ENCODE measurements around the gene KIAA1217. TPM values are rescaled to one million over a fixed set of nuclear protein-coding genes. Genes with fewer than 3 reads are reported as not detected.

The KIAA1217 gene
- total RNA-seq, 1 experiment from 2014 or later, result 76.2 TPM

DNA sequence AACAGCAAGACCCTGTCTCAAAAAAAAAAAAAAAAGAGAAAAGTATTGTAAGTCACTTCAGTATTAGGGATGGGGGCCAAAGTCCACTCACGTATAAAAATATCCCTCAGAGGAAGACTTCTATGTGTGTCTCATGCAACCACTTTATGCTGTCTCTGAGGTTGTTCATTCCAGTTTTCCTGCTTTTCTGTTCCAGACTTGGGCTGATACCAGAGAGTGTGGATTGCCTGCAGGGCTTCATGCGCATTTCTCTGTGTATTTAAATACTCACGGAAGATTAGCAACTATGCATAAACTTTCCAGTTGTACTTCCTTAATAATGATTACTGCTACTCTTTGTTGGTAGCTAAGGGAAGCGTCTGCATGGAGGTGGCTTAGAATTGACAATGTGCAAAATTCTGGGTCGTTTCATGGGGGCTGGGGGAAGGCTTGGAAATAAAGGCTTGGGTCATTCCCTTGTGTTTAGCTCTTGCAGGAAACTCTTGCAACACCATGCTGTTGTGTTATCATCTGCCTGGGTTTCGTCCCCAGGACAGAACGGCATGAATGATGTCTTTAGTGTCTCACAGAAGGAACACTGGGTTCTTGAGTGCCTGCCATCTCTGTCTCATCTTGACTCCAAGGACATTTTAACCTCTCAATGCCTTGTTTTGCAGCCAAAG, 54.1 kb downstream of the KIAA1217 start:
- no peaks in the 10 kb centered on the region for H3K27me3 ChIP-seq (replicated peaks; ENCODE audit: insufficient read depth, low read depth, low read length, poor library complexity)
- BruUV-seq (replicated peaks), result no TSS peak
- no peaks in the 10 kb centered on the region for H3K9me3 ChIP-seq (ENCODE audit: low read depth, low read length, poor library complexity, severe bottlenecking)
- CTCF ChIA-PET, result no interaction called here
- no peaks in the 10 kb centered on the region for H3K4me1 ChIP-seq (ENCODE audit: insufficient read depth, low read length, poor library complexity, severe bottlenecking)
- H3K4me3 ChIP-seq (ENCODE audit: low read depth, low read length, poor library complexity, severe bottlenecking), result no peak overlapping the region
- no peaks in the 10 kb centered on the region for H3K36me3 ChIP-seq (ENCODE audit: insufficient read depth, low read length, poor library complexity, severe bottlenecking)
- intact Hi-C loops (cut with micrococcal nuclease; ENCODE audit: unreplicated experiment), result no loop called here
- POLR2A ChIA-PET (ENCODE audit: low non-redundant PET), result no interaction called here
- DNase-seq (ENCODE audit: low spot score), result no peak
- no peak overlapping the region for H3K27ac ChIP-seq (ENCODE audit: low read depth, low read length, poor library complexity, severe bottlenecking)
- TF ChIP-seq, protein P1, sequence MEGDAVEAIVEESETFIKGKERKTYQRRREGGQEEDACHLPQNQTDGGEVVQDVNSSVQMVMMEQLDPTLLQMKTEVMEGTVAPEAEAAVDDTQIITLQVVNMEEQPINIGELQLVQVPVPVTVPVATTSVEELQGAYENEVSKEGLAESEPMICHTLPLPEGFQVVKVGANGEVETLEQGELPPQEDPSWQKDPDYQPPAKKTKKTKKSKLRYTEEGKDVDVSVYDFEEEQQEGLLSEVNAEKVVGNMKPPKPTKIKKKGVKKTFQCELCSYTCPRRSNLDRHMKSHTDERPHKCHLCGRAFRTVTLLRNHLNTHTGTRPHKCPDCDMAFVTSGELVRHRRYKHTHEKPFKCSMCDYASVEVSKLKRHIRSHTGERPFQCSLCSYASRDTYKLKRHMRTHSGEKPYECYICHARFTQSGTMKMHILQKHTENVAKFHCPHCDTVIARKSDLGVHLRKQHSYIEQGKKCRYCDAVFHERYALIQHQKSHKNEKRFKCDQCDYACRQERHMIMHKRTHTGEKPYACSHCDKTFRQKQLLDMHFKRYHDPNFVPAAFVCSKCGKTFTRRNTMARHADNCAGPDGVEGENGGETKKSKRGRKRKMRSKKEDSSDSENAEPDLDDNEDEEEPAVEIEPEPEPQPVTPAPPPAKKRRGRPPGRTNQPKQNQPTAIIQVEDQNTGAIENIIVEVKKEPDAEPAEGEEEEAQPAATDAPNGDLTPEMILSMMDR (conservative IDR thresholded peaks at IDR 0.05; ENCODE audit: low read depth, low read length), result no peak
- TF ChIP-seq EZH2 (IDR thresholded peaks at IDR 0.05; ENCODE audit: borderline replicate concordance, low read depth, low read length, poor library complexity, severe bottlenecking), result no peak

GRCh38 chr10:24269476-24269875, 60.5 kb downstream of the KIAA1217 start:
- Histone ChIP-seq H3K36me3 (ENCODE audit: insufficient read depth, low read length, poor library complexity, severe bottlenecking) (no peaks in the 10 kb centered on the region), H3K27me3 (replicated peaks; ENCODE audit: insufficient read depth, low read depth, low read length, poor library complexity) (no peaks in the 10 kb centered on the region), H3K4me3 (ENCODE audit: low read depth, low read length, poor library complexity, severe bottlenecking) (no peak overlapping the region), H3K9me3 (ENCODE audit: low read depth, low read length, poor library complexity, severe bottlenecking) (no peaks in the 10 kb centered on the region), H3K27ac (ENCODE audit: low read depth, low read length, poor library complexity, severe bottlenecking) (no peak overlapping the region), H3K4me1 (ENCODE audit: insufficient read depth, low read length, poor library complexity, severe bottlenecking) (no peaks in the 10 kb centered on the region)
- intact Hi-C loops (cut with micrococcal nuclease; ENCODE audit: unreplicated experiment), result no loop called here
- POLR2A ChIA-PET (ENCODE audit: low non-redundant PET), result no interaction called here
- no peak for TF ChIP-seq EZH2 (IDR thresholded peaks at IDR 0.05; ENCODE audit: borderline replicate concordance, low read depth, low read length, poor library complexity, severe bottlenecking)
- TF ChIP-seq, protein P1 (conservative IDR thresholded peaks at IDR 0.05; ENCODE audit: low read depth, low read length), result no peak
- CTCF ChIA-PET, result no interaction called here
- no TSS peak for BruUV-seq (replicated peaks)
- no peak for DNase-seq (ENCODE audit: low spot score)

GRCh38 chr10:24272374-24272773, 63.4 kb downstream of the KIAA1217 start:
- Histone ChIP-seq H3K4me3 (ENCODE audit: low read depth, low read length, poor library complexity, severe bottlenecking) (no peak overlapping the region), H3K4me1 (ENCODE audit: insufficient read depth, low read length, poor library complexity, severe bottlenecking) (no peaks in the 10 kb centered on the region), H3K36me3 (ENCODE audit: insufficient read depth, low read length, poor library complexity, severe bottlenecking) (no peaks in the 10 kb centered on the region), H3K27me3 (replicated peaks; ENCODE audit: insufficient read depth, low read depth, low read length, poor library complexity) (no peaks in the 10 kb centered on the region), H3K27ac (ENCODE audit: low read depth, low read length, poor library complexity, severe bottlenecking) (no peak overlapping the region), H3K9me3 (ENCODE audit: low read depth, low read length, poor library complexity, severe bottlenecking) (no peaks in the 10 kb centered on the region)
- ChIA-PET POLR2A (ENCODE audit: low non-redundant PET) (no interaction called here), CTCF (no interaction called here)
- BruUV-seq (replicated peaks), result no TSS peak
- DNase-seq (ENCODE audit: low spot score), result no peak
- intact Hi-C loops (cut with micrococcal nuclease; ENCODE audit: unreplicated experiment), result no loop called here
- TF ChIP-seq EZH2 (IDR thresholded peaks at IDR 0.05; ENCODE audit: borderline replicate concordance, low read depth, low read length, poor library complexity, severe bottlenecking), result no peak
- TF ChIP-seq, protein P1 (conservative IDR thresholded peaks at IDR 0.05; ENCODE audit: low read depth, low read length), result no peak
